OCI-LY3 (cell line): Measurements from ENCODE around the gene TRDN.

ENCODE experiments used
- H2AFZ ChIP-seq: fragments of 200-600, 300-600 bp; shearing (Covaris generic); 2 replicates; pipeline ENCODE4 v1.6.0; 2014; ENCODE audit warnings: antibody characterized with exemption, low read depth, low read length
- H3K27ac ChIP-seq: fragments of 200-600, 300-600 bp; sonication (generic); 2 replicates; pipeline ENCODE4 v1.5.1; 2014; ENCODE audit warnings: mild to moderate bottlenecking, low read length, moderate library complexity, mixed read lengths
- H3K27me3 ChIP-seq: fragments of 200-600, 300-600 bp; sonication (generic); 2 replicates; pipeline ENCODE4 v1.6.1; 2014; ENCODE audit warnings: low read depth, low read length, mixed read lengths
- H3K36me3 ChIP-seq: fragments of 200-600, 300-600 bp; sonication (generic); replicated peaks from 2 replicates; pipeline ENCODE3; 2014; ENCODE audit warnings: low read depth, low read length, mixed read lengths
- H3K4me1 ChIP-seq: fragments of 300-600, 200-600 bp; sonication (generic); 2 replicates; pipeline ENCODE4 v1.6.1; 2014; ENCODE audit warnings: low read length, mixed read lengths
- H3K4me2 ChIP-seq: fragments of 200-600, 300-600 bp; sonication (generic); 2 replicates; pipeline ENCODE4 v1.6.1; 2014; ENCODE audit warnings: low read length, mixed read lengths
- H3K4me3 ChIP-seq: fragments of 300-600, 200-600 bp; sonication (generic); 2 replicates; pipeline ENCODE4 v1.5.1; 2014; ENCODE audit warnings: antibody characterized with exemption, mild to moderate bottlenecking, low read length, moderate library complexity
- H3K79me2 ChIP-seq: fragments of 300-600, 200-600 bp; shearing (Covaris generic); 2 replicates; pipeline ENCODE4 v1.6.1; 2014; ENCODE audit warnings: mild to moderate bottlenecking, low read length, mixed read lengths
- H3K9ac ChIP-seq: fragments of 300-600, 200-600 bp; shearing (Covaris generic); 2 replicates; pipeline ENCODE4 v1.6.0; 2014; ENCODE audit warnings: mild to moderate bottlenecking, low read length, moderate library complexity
- H3K9me3 ChIP-seq: fragments of 200-600, 300-600 bp; shearing (Covaris generic); 2 replicates; pipeline ENCODE4 v1.6.1; 2014; ENCODE audit warnings: low read length, mixed read lengths; ENCODE audit not compliant: insufficient read depth
- H4K20me1 ChIP-seq: fragments of 200-600, 300-600 bp; sonication (generic); 2 replicates; pipeline ENCODE4 v1.6.1; 2016; ENCODE audit warnings: low read length, mixed read lengths; ENCODE audit not compliant: insufficient read depth
- CTCF ChIP-seq: fragments of 200-600, 300-600 bp; sonication (generic); IDR thresholded peaks from 2 replicates; pipeline ENCODE4 v1.5.1; 2014; ENCODE audit warnings: antibody characterized with exemption, low read length, low read depth
- EZH2phosphoT487 ChIP-seq: fragments of 200-600 bp; shearing (Covaris generic); IDR thresholded peaks from 2 replicates; pipeline ENCODE4 v1.6.1; 2018; ENCODE audit warnings: antibody characterized with exemption, mixed run types, low read depth

Gene TRDN

GRCh38 chr6:123661105-123661891 is 24.5 kb upstream of the TRDN start:
- Histone ChIP-seq H3K4me1 (no peaks in the 10 kb centered on the region), H4K20me1 (no peaks in the 10 kb centered on the region), H2AFZ (no peak overlapping the region), H3K27ac (no peak overlapping the region), H3K27me3 (no peaks in the 10 kb centered on the region), H3K79me2 (no peaks in the 10 kb centered on the region), H3K4me2 (no peak overlapping the region), H3K4me3 (no peak overlapping the region), H3K9ac (no peak overlapping the region), H3K9me3 (no peaks in the 10 kb centered on the region), H3K36me3 (no peaks in the 10 kb centered on the region)
- TF ChIP-seq EZH2phosphoT487: no peak
- TF ChIP-seq CTCF: no peak

GRCh38 chr6:123659960-123660748 is 23.4 kb upstream of the TRDN start:
- Histone ChIP-seq H4K20me1 (no peaks in the 10 kb centered on the region), H3K79me2 (no peaks in the 10 kb centered on the region), H3K27ac (no peak overlapping the region), H3K9me3 (no peaks in the 10 kb centered on the region), H2AFZ (no peak overlapping the region), H3K4me2 (no peak overlapping the region), H3K9ac (no peak overlapping the region), H3K27me3 (no peaks in the 10 kb centered on the region), H3K36me3 (no peaks in the 10 kb centered on the region), H3K4me3 (no peak overlapping the region), H3K4me1 (peaks cover 5% of the 10 kb centered on the region; the same call in 1 of the 2 replicates)
- TF ChIP-seq CTCF (no peak), EZH2phosphoT487 (no peak)

- H3K27me3 ChIP-seq: no peaks in the 10 kb centered on the region
These were observed 22.1 kb upstream of the TRDN start for GRCh38 chr6:123658848-123659247.

More at GRCh38 chr6:123658848-123659247, 22.1 kb upstream of the TRDN start:
- Histone ChIP-seq H4K20me1 (no peaks in the 10 kb centered on the region), H3K27ac (no peak overlapping the region), H3K9me3 (no peaks in the 10 kb centered on the region), H3K4me3 (no peak overlapping the region), H3K9ac (no peak overlapping the region), H3K4me2 (no peak overlapping the region), H3K79me2 (no peaks in the 10 kb centered on the region), H3K36me3 (no peaks in the 10 kb centered on the region), H2AFZ (no peak overlapping the region), H3K4me1 (peaks cover 6% of the 10 kb centered on the region; the same call in 1 of the 2 replicates)
- TF ChIP-seq CTCF: no peak
- TF ChIP-seq EZH2phosphoT487: no peak
